Iris pigment epithelial cell (primary cell): ENCODE measurements around the gene UGT2B10.

Experiments
- DNase-seq: peaks from one replicate; pipeline ENCODE4 v3.0.0-alpha.2; 2011; ENCODE audit warnings: low read depth

The UGT2B10 gene

DNA sequence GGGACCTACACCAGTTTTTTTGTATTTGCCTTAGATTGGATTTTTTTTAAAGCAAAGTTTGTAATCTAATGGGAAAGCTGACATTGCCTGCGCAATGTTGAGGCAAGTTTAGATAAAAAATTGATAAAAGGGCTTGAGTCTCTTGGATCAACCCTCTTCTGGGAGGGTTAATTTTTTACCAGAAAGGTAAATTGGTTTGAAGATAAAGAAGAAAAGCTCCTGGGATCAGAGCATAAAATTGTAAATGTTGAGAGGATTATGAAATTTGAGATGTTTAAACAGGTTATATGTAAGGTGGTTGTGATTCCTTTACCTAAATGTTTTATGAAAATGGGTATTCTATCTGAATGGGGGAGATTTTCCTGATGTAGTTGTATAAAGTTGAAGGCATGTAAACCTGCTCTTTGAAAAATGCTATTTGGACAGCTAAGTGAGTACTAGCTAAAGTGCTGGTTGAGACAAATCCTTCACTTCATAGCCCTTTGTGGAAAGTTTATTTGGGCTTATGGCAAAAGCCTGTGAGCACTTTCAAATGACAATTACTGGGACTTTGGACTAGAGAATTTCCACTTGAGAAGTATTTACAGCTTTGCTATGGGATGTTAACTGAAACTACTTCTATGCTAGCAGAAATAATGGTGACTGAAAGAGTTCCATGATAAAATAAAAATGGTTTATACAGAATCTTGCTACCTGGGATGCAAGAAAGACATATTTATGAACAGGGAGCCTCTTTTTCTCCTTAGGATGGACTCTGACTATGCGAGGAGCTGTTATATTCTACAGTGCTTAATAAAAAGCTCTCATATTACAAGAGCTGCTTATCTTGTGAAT lies 56.2 kb downstream of the UGT2B10 start:
- no peak for DNase-seq

DNA sequence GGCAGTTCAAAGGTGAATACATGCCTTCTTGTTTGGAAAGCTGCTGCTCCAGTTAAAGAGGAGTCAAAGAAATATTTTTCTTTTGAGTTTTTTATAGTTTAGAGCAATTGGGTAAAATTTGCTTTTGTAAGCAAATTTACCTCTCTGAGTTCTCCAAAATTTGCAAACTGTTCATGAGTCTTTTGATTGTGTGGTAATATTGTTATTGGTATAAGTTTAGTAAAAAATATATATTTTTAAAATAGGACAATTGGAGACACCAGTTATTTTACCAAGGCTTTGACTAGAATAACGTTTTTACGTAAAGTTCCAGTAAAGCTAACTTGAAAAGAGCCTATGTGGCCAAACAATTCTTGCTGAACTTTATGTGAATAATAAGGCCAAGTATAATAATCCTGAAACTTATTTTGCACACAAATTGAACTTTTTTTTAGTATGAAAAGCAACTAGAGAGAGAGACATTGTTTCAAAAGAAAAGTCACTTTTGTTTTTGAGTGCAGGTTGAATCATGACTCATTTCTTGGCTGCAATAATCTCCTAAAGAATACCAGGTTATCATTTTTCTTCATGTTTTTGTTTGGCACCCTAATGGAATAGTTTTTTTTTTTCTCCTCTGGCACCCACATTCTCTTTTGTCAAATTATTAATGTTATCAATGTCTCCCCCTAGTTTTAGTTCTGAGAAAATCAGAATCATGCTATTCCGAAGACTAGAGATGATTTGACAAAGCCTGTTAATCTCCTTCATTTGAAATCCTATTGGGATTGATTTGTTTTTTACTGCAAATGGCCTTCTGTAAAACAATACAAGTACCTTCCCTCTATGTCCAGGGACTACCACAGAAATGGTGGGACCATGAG lies 57.1 kb downstream of the UGT2B10 start:
- DNase-seq = no peak

DNA sequence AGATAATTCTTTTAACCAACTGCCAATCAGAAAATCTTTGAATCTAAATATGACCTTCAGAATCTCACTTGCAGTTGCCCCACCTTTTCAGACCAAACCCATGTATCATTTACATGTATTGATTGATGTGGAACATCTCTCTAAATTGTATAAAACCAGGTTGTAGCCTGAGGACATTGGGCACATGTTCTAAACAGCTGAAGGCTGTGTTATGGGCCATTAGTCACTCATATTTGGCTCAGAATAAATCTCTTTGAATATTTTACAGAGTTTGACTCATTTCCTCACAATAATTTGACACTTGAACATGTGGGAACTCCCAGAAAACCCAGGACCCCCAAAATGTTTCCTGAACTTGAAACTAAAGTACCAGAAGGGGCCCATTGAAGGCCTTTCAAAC lies 58.7 kb downstream of the UGT2B10 start:
- DNase-seq = no peak

DNA sequence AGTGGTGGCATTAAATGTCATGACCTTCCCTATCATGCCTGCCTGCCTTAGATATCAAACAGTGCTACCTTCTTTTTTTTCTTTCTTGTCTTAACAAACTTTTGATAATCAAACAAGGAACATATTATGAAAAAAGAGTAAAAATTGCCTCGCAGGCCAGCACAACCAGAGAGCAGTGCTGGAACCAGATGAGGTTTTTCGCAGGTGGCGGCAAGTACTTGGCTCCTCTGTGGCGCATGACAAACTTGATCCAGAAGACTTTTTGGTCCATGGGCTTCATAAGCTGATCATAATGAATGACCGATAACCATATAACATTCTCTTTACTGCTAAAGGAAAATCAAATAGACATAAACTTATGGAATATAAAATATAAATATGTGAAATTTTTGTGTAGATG lies 61.8 kb downstream of the UGT2B10 start:
- no peak for DNase-seq

DNA sequence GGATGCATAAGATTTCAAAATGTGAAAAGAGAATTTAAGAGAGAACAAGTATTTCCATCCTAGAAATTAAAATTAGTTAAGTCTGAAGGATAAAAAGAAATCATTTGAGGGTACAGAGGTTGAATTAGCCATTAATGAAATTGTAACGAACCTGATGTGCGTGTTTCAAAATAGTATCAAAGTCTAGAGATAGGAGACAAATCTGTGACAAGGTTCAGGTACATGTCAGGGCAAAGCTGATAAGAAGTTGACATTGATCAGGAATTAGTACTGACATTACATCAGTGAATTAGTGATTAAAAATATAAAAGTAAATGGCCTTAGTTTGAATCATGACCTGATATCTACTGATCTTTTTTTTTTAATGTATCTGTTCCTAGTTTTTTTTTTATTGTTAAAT lies 62.3 kb downstream of the UGT2B10 start:
- DNase-seq = no peak
